ENCODE results near the gene SYT17. TPM values are rescaled to one million over a fixed set of nuclear protein-coding genes. Genes with fewer than 3 reads are reported as not detected.

The SYT17 gene
- total RNA-seq, 1 experiment from 2014 or later = 10.3 TPM

GRCh38 chr16:19242186-19242585 is 74.1 kb downstream of the SYT17 start:
- POLR2A ChIA-PET = no interaction called here
- intact Hi-C loops (cut with micrococcal nuclease) = no loop called here
- no peak for ATAC-seq

More at GRCh38 chr16:19242186-19242585, 74.1 kb downstream of the SYT17 start:
- H3K4me1 ChIP-seq (ENCODE audit: control insufficient read depth in 1 of 2, insufficient read depth in 2 of 2, low read length in 2 of 2) = no peaks in the 10 kb centered on the region
- no peak overlapping the region for H3K4me2 ChIP-seq (ENCODE audit: low read length)
- no peak overlapping the region for H3K9ac ChIP-seq (ENCODE audit: low read length)
- no peaks in the 10 kb centered on the region for H3K27me3 ChIP-seq (ENCODE audit: insufficient read depth, low read length)
- ChIA-PET CTCF (no interaction called here), RAD21 (ENCODE audit: low non-redundant PET in 1 of 2, low total read pairs in 2 of 2, uncharacterized antibody in 2 of 2, unreplicated experiment in 2 of 2) (no interaction called here)
- H3K79me2 ChIP-seq (ENCODE audit: insufficient read depth, low read length) = no peaks in the 10 kb centered on the region
- H3K4me3 ChIP-seq (replicated peaks in 1 of 2; ENCODE audit: low read depth in 1 of 2, low read length in 2 of 2) = no peak overlapping the region
- H2AFZ ChIP-seq (ENCODE audit: low read depth, low read length, poor library complexity, severe bottlenecking) = no peak overlapping the region
- H3K36me3 ChIP-seq (ENCODE audit: control insufficient read depth in 1 of 2, insufficient read depth in 2 of 2, low read length in 2 of 2) = no peaks in the 10 kb centered on the region
- no peak for TF ChIP-seq POLR2A (IDR thresholded peaks at IDR 0.05; ENCODE audit: borderline replicate concordance, extremely low read depth, insufficient read depth, insufficient read length)
- TF ChIP-seq SRF (IDR thresholded peaks at IDR 0.05; ENCODE audit: low read depth) = no peak
- no peak for TF ChIP-seq FOSL1 (IDR thresholded peaks at IDR 0.05; ENCODE audit: low read depth)
- TF ChIP-seq RAD21 (IDR thresholded peaks at IDR 0.05; ENCODE audit: low read depth) = no peak
- TF ChIP-seq CEBPB (IDR thresholded peaks at IDR 0.05; ENCODE audit: low read depth) = no peak
- TF ChIP-seq MAX (IDR thresholded peaks at IDR 0.05) = no peak
- TF ChIP-seq REST (IDR thresholded peaks at IDR 0.05; ENCODE audit: low read depth) = no peak
- no peaks in the 10 kb centered on the region for H3K9me2 ChIP-seq (ENCODE audit: insufficient read depth)
- no peak overlapping the region for H3K27ac ChIP-seq (ENCODE audit: low read depth, low read length)
- DNase-seq (ENCODE audit: low read depth, low spot score) = no peak
- no peaks in the 10 kb centered on the region for H3K9me3 ChIP-seq (ENCODE audit: control insufficient read depth in 1 of 2, insufficient read depth in 1 of 2, low read depth in 1 of 2, low read length in 2 of 2)
- BruUV-seq (replicated peaks) = no TSS peak
- no peaks in the 10 kb centered on the region for H4K20me1 ChIP-seq (ENCODE audit: insufficient read depth)
